CD4-positive, alpha-beta T cell (primary cell): ENCODE data around the gene CCDC183. TPM values are rescaled to one million over a fixed set of nuclear protein-coding genes. Genes with fewer than 3 reads are reported as not detected.
"Not testable (repeated sequence)": the region's sequence is repeated elsewhere in the genome, so short reads cannot be mapped to it uniquely, and the experiment has no call there.

ENCODE experiments used
- ATAC-seq: fragments of 200-7000 bp; cut with Tn5 transposase; one replicate; pipeline ENCODE4 v1.10.0; 2022; ENCODE audit warnings: mild to moderate bottlenecking; ENCODE audit not compliant: poor library complexity
- CTCF ChIA-PET: fragments of 350-600 bp; sonication (Branson Sonifier 250); formaldehyde crosslinking; loops from one replicate; lab custom pipeline; 2021; ENCODE audit warnings: antibody characterized with exemption, inconsistent platforms; lab: Charles Lee
- POLR2A ChIA-PET: fragments of 350-600 bp; sonication (Branson Sonifier 250); formaldehyde crosslinking; loops from one replicate; lab custom pipeline; 2021; ENCODE audit warnings: antibody characterized with exemption, inconsistent platforms; lab: Charles Lee
- DNase-seq, 14 experiments: peaks; one replicate each; pipeline ENCODE4 v3.0.0-alpha.2; 2013 to 2020; ENCODE audit warnings: mixed read lengths in 2 of 14
- H3K27ac ChIP-seq, 2 donors: one replicate each; pipeline versions ENCODE4 v1.5.1 to v1.7.0; 2013; ENCODE audit warnings: low read length in 2 of 2, low read depth in 1 of 2, mild to moderate bottlenecking in 1 of 2
- H3K27me3 ChIP-seq, 2 experiments: 1 replicate in 1 of 2; 2 replicates in 1 of 2; pipeline versions ENCODE4 v1.6.1 to v1.7.0; 2013; ENCODE audit warnings: low read length in 2 of 2, control low read depth in 1 of 2, mild to moderate bottlenecking in 1 of 2, moderate library complexity in 1 of 2; ENCODE audit not compliant: insufficient read depth in 2 of 2, control insufficient read depth in 1 of 2
- H3K36me3 ChIP-seq: one replicate; pipeline ENCODE4 v1.6.1; 2013; ENCODE audit warnings: low read length, control low read depth; ENCODE audit not compliant: insufficient read depth
- H3K4me1 ChIP-seq: one replicate; pipeline ENCODE4 v1.6.1; 2013; ENCODE audit warnings: low read length, control low read depth; ENCODE audit not compliant: insufficient read depth
- H3K4me3 ChIP-seq: one replicate; pipeline ENCODE4 v1.5.1; 2013; ENCODE audit warnings: mild to moderate bottlenecking, low read length, moderate library complexity
- H3K9me3 ChIP-seq, 2 experiments: 1 replicate in 1 of 2; 2 replicates in 1 of 2; pipeline versions ENCODE4 v1.6.1 to v1.7.0; 2013; ENCODE audit warnings: low read length in 2 of 2, mild to moderate bottlenecking in 2 of 2, control low read depth in 1 of 2, moderate library complexity in 1 of 2; ENCODE audit not compliant: control insufficient read depth in 1 of 2, insufficient read depth in 1 of 2
- H3K27ac Mint-ChIP-seq: one replicate; pipeline ENCODE4 v1.8.0; 2020; ENCODE audit warnings: mixed read lengths
- H3K27me3 Mint-ChIP-seq: one replicate; pipeline ENCODE4 v1.8.0; 2021; ENCODE audit warnings: mixed read lengths
- H3K36me3 Mint-ChIP-seq: one replicate; pipeline ENCODE4 v1.8.0; 2021; ENCODE audit warnings: low read depth, mixed read lengths
- H3K4me1 Mint-ChIP-seq: one replicate; pipeline ENCODE4 v1.8.0; 2021; ENCODE audit warnings: low read depth, mixed read lengths
- H3K4me3 Mint-ChIP-seq: one replicate; pipeline ENCODE4 v1.8.0; 2020; ENCODE audit warnings: mild to moderate bottlenecking, mixed read lengths
- H3K9me3 Mint-ChIP-seq: one replicate; pipeline ENCODE4 v1.8.0; 2020; ENCODE audit warnings: mixed read lengths
- intact Hi-C, 2 experiments: fragments of 100-400 bp; cut with DNase I in 1 of 2; cut with micrococcal nuclease in 1 of 2; formaldehyde crosslinking; loops; one replicate each; pipeline versions ENCODE4 v1.15.1 to v1.9.0; 2023 to 2025; cut with DNase I, micrococcal nuclease
- total RNA-seq, 174 experiments: library from RNA in 2 of 174; stranded (reverse) in 2 of 174; gene quantifications; one replicate each; pipeline ENCODE4 v1.2.3 and lab custom pipeline; 2021 to 2026
- TF ChIP-seq, protein P1 (sequence below): fragments of 200-600 bp; IDR thresholded peaks from one replicate; pipeline ENCODE4 v1.8.0; 2022; ENCODE audit warnings: antibody characterized with exemption, mild to moderate bottlenecking

CCDC183 gene
- total RNA-seq, 2 experiments from 2014 or later = 3.0 to 4.6 TPM

DNA sequence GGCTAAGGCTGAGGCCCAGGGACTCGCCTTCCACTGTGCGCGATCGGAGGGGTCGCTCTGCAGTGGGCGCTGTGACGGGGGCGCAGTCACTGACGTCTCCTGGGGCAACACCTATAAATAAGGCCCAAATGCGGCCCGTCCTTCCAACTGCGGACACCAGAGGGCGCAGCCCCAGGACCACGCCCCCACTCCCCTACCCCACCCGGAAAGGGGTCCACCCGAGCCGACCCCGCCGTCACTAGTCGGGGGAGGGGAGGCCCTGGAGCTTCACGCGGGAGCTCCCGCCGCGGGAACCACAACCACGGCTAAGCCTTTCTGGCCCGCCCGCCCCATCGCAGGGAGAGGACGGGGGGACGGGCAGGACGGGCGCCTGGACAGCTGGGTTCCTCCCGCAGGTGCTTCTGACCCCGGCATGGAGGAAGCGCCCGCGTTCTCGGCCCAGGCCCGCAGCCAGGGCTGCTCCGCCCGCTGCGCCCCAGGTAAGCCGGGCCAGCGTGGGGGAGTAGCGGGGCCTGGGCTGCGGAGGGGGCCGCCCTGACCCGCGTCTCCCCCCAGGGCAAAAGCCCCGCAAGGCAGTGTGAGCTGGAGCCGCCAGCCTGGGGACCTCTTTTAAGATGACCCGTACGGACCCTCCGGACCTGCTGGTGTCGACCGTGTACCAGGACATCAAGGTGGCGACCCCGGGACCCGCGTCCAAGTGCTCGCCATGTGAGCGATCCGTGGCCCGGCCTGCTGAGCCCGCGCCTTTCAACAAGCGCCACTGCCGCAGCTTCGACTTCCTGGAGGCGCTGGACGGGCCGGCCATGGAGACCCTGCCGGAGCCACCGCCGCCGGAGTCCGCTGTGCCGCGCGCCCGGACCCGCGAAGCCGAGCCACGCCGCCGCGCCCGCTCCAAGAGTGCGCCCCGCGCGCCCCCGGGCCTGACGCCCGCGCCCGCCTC is 47.9 kb downstream of the CCDC183 start:
- H3K36me3 Mint-ChIP-seq, H3K9me3 Mint-ChIP-seq, H3K27ac ChIP-seq, H3K27ac Mint-ChIP-seq, H3K36me3 ChIP-seq: not testable (repeated sequence)
- ATAC-seq = peak; percentile 12
- peaks cover 0 to 15% of the 10 kb centered on the region in 2 experiments for H3K9me3 ChIP-seq
- H3K4me3 ChIP-seq = peak overlapping the region; percentile 24
- intact Hi-C loops = loop anchor here (2.0 to 10.0 kb wide), 3 partner anchors 39 to 191 kb away; partner anchors contain the start of genes C8G (in 1 of the 2) and FBXW5 (in 1 of the 2)
- DNase-seq = peak; percentile 37 to 73 (median 54)
- H3K4me1 ChIP-seq = peaks cover 62% of the 10 kb centered on the region
- POLR2A ChIA-PET = interaction anchor here (1.6 to 2.7 kb wide), 2 partner anchors 36 to 38 kb away, joined by 4 to 11 read pairs; partner anchors contain the start of gene RABL6
- CTCF ChIA-PET = interaction anchor here (0.7 to 3.2 kb wide), 2 partner anchors 148 to 191 kb away, joined by 3 to 20 read pairs; partner anchors contain the start of gene PAXX
- H3K27me3 ChIP-seq = peaks cover 15 to 24% of the 10 kb centered on the region in 2 experiments
- Mint-ChIP-seq H3K27me3 (peaks cover 30% of the 10 kb centered on the region), H3K4me1 (peaks cover 23% of the 10 kb centered on the region), H3K4me3 (peak overlapping the region; percentile 75)
- TF ChIP-seq, protein P1, sequence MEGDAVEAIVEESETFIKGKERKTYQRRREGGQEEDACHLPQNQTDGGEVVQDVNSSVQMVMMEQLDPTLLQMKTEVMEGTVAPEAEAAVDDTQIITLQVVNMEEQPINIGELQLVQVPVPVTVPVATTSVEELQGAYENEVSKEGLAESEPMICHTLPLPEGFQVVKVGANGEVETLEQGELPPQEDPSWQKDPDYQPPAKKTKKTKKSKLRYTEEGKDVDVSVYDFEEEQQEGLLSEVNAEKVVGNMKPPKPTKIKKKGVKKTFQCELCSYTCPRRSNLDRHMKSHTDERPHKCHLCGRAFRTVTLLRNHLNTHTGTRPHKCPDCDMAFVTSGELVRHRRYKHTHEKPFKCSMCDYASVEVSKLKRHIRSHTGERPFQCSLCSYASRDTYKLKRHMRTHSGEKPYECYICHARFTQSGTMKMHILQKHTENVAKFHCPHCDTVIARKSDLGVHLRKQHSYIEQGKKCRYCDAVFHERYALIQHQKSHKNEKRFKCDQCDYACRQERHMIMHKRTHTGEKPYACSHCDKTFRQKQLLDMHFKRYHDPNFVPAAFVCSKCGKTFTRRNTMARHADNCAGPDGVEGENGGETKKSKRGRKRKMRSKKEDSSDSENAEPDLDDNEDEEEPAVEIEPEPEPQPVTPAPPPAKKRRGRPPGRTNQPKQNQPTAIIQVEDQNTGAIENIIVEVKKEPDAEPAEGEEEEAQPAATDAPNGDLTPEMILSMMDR = peak; percentile 65

DNA sequence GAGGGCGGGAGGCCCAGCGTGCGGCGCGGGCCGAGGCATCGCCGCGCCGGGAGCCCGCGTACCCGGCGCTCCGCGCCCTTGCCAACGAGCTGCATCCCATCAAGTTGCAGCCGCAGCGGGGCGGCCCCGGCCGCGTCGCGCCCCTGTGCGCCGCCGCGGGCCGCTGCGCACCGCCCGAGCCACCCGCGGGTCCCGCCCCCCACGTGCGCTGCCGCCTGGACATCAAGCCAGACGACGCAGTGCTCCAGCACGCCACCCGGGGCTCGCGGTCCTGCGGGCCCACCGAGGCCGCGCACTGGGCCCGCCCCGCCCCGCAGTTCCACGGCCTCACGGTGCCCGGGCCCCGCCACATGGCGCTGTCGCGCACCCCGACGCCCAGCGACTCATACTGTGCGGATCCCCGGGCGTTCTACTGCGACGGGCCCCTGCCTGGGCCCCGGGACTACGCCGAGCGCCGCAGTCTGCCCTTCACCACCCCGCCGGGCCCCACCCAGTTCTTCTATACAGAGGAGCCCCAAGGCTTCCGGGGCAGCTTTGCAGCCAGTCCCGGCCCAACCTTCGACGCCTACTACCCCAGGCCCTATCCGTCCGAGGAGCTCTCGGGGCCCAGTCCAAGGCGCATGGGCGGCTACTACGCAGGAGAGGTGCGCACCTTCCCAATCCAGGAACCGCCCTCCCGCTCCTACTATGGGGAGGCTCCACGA is 48.8 kb downstream of the CCDC183 start:
- Mint-ChIP-seq H3K4me3 (peak overlapping the region; percentile 51), H3K27me3 (peaks cover 33% of the 10 kb centered on the region), H3K36me3 (peaks cover 10% of the 10 kb centered on the region), H3K9me3 (no peaks in the 10 kb centered on the region), H3K4me1 (peaks cover 23% of the 10 kb centered on the region), H3K27ac (no peak overlapping the region)
- no peak for ATAC-seq
- H3K9me3 ChIP-seq = peaks cover 0 to 15% of the 10 kb centered on the region in 2 experiments
- ChIA-PET CTCF (no interaction called here), POLR2A (interaction anchor here (0.6 to 1.6 kb wide), 2 partner anchors 37 to 41 kb away, joined by 3 to 4 read pairs; partner anchors contain the start of gene TRAF2)
- TF ChIP-seq, protein P1 = no peak
- no peaks in the 10 kb centered on the region for H3K36me3 ChIP-seq
- intact Hi-C loops = loop anchor here (2.0 to 10.0 kb wide), 3 partner anchors 38 to 190 kb away; partner anchors contain the start of genes C8G (in 1 of the 2), FBXW5 (in 1 of the 2) and RABL6 (in 1 of the 2)
- peak in 1 of 14 experiments; percentile 35 for DNase-seq
- peaks cover 66% of the 10 kb centered on the region for H3K4me1 ChIP-seq
- H3K4me3 ChIP-seq = no peak overlapping the region
- no peak overlapping the region for H3K27ac ChIP-seq
- H3K27me3 ChIP-seq = peaks cover 15 to 24% of the 10 kb centered on the region in 2 experiments
